ENCODE data around the gene CDNF. TPM values are rescaled to one million over a fixed set of nuclear protein-coding genes. Genes with fewer than 3 reads are reported as not detected.

The CDNF gene
- total and polyA plus RNA-seq, 2 experiments from 2014 or later, result 2.4 to 7.6 TPM

GRCh38 chr10:14879928-14880193 is 42.0 kb upstream of the CDNF start:
- Histone ChIP-seq H3K4me1 (ENCODE audit: insufficient read depth) (peaks cover 10% of the 10 kb centered on the region), H3K27ac (no peak overlapping the region), H3K79me2 (peaks cover 79% of the 10 kb centered on the region), H2AFZ (peak overlapping the region; percentile 92), H3K9me3 (ENCODE audit: low read depth) (no peaks in the 10 kb centered on the region), H3K4me2 (peak overlapping the region; percentile 94), H3K9me2 (replicated peaks; ENCODE audit: insufficient read depth) (no peaks in the 10 kb centered on the region), H3K36me3 (replicated peaks; ENCODE audit: insufficient read depth, low read depth) (no peaks in the 10 kb centered on the region), H3K27me3 (no peaks in the 10 kb centered on the region), H3K4me3 (peak overlapping the region; percentile 89), H4K20me1 (ENCODE audit: insufficient read depth, poor library complexity, severe bottlenecking) (no peaks in the 10 kb centered on the region)
- under 1% methylated on average over 5 of the region's 5 CpGs for WGBS (ENCODE audit: low lambda C conversion rate, missing lambda C conversion rate)
- no peak for DNase-seq (ENCODE audit: low spot score)
- TF ChIP-seq EZH2 (IDR thresholded peaks at IDR 0.05; ENCODE audit: borderline replicate concordance), result no peak
- TF ChIP-seq, protein P1, sequence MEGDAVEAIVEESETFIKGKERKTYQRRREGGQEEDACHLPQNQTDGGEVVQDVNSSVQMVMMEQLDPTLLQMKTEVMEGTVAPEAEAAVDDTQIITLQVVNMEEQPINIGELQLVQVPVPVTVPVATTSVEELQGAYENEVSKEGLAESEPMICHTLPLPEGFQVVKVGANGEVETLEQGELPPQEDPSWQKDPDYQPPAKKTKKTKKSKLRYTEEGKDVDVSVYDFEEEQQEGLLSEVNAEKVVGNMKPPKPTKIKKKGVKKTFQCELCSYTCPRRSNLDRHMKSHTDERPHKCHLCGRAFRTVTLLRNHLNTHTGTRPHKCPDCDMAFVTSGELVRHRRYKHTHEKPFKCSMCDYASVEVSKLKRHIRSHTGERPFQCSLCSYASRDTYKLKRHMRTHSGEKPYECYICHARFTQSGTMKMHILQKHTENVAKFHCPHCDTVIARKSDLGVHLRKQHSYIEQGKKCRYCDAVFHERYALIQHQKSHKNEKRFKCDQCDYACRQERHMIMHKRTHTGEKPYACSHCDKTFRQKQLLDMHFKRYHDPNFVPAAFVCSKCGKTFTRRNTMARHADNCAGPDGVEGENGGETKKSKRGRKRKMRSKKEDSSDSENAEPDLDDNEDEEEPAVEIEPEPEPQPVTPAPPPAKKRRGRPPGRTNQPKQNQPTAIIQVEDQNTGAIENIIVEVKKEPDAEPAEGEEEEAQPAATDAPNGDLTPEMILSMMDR (IDR thresholded peaks at IDR 0.05; ENCODE audit: poor library complexity), result no peak
- TF ChIP-seq EZH2phosphoT487 (IDR thresholded peaks at IDR 0.05; ENCODE audit: low read depth, severe bottlenecking, unreplicated experiment), result no peak

DNA sequence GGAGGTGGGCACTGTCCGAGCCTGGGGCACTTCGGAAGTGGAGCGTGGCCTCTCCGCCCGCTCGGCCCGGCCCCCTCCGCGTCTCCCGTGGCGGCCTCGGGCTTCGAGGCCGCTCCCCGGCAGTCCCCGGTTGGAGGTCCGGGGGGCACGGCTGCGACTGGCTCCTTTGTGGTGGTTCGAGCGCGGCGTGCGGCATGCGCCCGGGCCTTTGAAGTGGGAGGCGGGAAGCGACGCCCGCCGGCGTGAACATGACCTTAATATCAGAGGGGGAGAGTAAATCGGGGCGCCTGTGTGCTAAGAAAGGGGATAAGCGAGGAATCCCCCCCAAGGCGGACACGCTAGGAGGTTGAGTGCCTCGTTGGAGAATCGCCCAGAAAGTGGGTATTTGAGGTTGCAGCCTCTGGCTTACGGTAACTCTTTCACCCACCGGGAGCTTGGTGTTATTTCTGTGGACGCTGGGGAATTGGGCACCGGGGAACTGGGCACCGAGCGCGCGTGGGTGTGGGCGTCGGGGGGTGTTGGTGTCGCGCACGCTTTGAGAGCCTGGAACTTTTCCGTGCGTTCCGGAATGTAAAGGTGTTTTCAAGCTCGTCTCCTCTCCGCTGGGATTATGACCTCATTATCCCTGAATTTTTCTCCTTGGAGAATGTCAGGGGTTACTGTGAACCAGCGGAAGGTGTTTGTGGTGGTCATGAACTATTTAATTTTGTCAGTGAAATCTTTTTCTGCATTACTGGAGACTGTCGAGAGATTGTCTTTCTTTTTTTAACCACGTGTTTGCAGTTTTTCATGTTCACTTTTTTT is 41.5 kb upstream of the CDNF start:
- Histone ChIP-seq H3K4me3 (peak overlapping the region; percentile 89), H3K4me2 (peak overlapping the region; percentile 94), H2AFZ (peak overlapping the region; percentile 92), H3K4me1 (ENCODE audit: insufficient read depth) (peaks cover 10% of the 10 kb centered on the region), H4K20me1 (ENCODE audit: insufficient read depth, poor library complexity, severe bottlenecking) (no peaks in the 10 kb centered on the region), H3K9me3 (ENCODE audit: low read depth) (no peaks in the 10 kb centered on the region), H3K27me3 (no peaks in the 10 kb centered on the region), H3K27ac (peak overlapping the region; percentile 85), H3K9me2 (replicated peaks; ENCODE audit: insufficient read depth) (no peaks in the 10 kb centered on the region), H3K79me2 (peaks cover 73% of the 10 kb centered on the region), H3K36me3 (replicated peaks; ENCODE audit: insufficient read depth, low read depth) (no peaks in the 10 kb centered on the region)
- peak; percentile 36 for DNase-seq (ENCODE audit: low spot score)
- 1% methylated on average over 58 of the region's 60 CpGs for WGBS (ENCODE audit: low lambda C conversion rate, missing lambda C conversion rate)
- TF ChIP-seq EZH2phosphoT487 (IDR thresholded peaks at IDR 0.05; ENCODE audit: low read depth, severe bottlenecking, unreplicated experiment), result no peak
- TF ChIP-seq EZH2 (IDR thresholded peaks at IDR 0.05; ENCODE audit: borderline replicate concordance), result no peak
- TF ChIP-seq, protein P1 (IDR thresholded peaks at IDR 0.05; ENCODE audit: poor library complexity), result no peak

- peak within 1 kb of the TSS; percentile 99 for H3K27ac ChIP-seq
- H3K9me3 ChIP-seq (ENCODE audit: low read depth), result no peaks in the 10 kb centered on the region
- peak; percentile 98 for DNase-seq (ENCODE audit: low spot score)
- WGBS (ENCODE audit: low lambda C conversion rate, missing lambda C conversion rate), result 1% methylated on average over 53 of the region's 102 CpGs
- TF ChIP-seq, protein P1 (IDR thresholded peaks at IDR 0.05; ENCODE audit: poor library complexity), result no peak
- no peak for TF ChIP-seq EZH2 (IDR thresholded peaks at IDR 0.05; ENCODE audit: borderline replicate concordance)
- no peak for TF ChIP-seq EZH2phosphoT487 (IDR thresholded peaks at IDR 0.05; ENCODE audit: low read depth, severe bottlenecking, unreplicated experiment)
- peak within 1 kb of the TSS; percentile 92 for H2AFZ ChIP-seq
- no peaks in the 10 kb centered on the region for H4K20me1 ChIP-seq (ENCODE audit: insufficient read depth, poor library complexity, severe bottlenecking)
- peaks cover 10% of the 10 kb centered on the region for H3K4me1 ChIP-seq (ENCODE audit: insufficient read depth)
- peak within 1 kb of the TSS; percentile 94 for H3K4me2 ChIP-seq
- H3K36me3 ChIP-seq (replicated peaks; ENCODE audit: insufficient read depth, low read depth), result no peaks in the 10 kb centered on the region
- H3K9me2 ChIP-seq (replicated peaks; ENCODE audit: insufficient read depth), result no peaks in the 10 kb centered on the region
- H3K27me3 ChIP-seq, result no peaks in the 10 kb centered on the region
- H3K79me2 ChIP-seq, result peaks cover 66% of the 10 kb centered on the region
- peak within 1 kb of the TSS; percentile 94 for H3K4me3 ChIP-seq
Measured at GRCh38 chr10:14878266-14879123, 40.7 kb upstream of the CDNF start, which contains the start of gene SUV39H2. TSS of gene SUV39H2 (plus strand) at chr10:14878866. CDS start at chr10:14878889, 23 bp downstream.

Data from hepatocyte (in vitro differentiated cells).